ENCODE results near the gene USH1C.

Gene USH1C

DNA sequence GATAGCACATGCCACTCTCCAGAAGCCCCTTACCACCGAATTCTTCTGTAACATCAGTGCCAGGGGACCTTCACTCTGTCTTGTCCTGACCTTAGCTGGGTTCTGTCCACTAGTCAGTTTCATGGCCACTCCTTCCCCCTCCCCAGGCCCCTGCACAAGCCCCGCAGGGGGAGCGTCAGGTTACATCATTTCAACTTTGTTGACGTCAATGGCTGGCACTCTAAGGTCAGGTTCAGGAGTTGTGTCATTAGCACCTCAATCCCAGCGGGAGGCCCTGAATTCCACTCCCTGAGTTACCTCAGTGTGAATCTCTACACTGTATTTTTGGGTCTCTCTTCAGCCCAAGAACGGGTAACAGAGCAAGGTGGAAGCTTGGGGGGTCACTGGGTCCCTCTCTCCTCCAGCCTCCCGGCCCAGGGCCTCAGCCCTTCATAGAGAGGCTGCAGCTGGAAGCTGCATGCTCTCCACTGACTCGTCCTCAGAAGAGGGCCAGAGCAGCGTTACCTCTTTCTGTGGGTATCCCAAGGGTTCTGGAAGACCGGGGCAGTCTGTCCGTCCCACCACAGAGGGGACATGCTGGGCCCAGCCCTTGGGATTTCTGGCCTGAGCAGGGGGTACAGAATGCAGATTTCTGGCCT is 10.3 kb downstream of the USH1C start:
- peaks cover 25% of the 10 kb centered on the region for H3K27me3 ChIP-seq (ENCODE audit: low read depth, low read length)
- TF ChIP-seq EZH2phosphoT487 (IDR thresholded peaks at IDR 0.05; ENCODE audit: low read depth) = no peak
- TF ChIP-seq, protein P1, sequence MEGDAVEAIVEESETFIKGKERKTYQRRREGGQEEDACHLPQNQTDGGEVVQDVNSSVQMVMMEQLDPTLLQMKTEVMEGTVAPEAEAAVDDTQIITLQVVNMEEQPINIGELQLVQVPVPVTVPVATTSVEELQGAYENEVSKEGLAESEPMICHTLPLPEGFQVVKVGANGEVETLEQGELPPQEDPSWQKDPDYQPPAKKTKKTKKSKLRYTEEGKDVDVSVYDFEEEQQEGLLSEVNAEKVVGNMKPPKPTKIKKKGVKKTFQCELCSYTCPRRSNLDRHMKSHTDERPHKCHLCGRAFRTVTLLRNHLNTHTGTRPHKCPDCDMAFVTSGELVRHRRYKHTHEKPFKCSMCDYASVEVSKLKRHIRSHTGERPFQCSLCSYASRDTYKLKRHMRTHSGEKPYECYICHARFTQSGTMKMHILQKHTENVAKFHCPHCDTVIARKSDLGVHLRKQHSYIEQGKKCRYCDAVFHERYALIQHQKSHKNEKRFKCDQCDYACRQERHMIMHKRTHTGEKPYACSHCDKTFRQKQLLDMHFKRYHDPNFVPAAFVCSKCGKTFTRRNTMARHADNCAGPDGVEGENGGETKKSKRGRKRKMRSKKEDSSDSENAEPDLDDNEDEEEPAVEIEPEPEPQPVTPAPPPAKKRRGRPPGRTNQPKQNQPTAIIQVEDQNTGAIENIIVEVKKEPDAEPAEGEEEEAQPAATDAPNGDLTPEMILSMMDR (IDR thresholded peaks at IDR 0.05; ENCODE audit: low read depth, low read length) = no peak
- no peaks in the 10 kb centered on the region for H3K36me3 ChIP-seq (replicated peaks; ENCODE audit: low read depth, low read length)

DNA sequence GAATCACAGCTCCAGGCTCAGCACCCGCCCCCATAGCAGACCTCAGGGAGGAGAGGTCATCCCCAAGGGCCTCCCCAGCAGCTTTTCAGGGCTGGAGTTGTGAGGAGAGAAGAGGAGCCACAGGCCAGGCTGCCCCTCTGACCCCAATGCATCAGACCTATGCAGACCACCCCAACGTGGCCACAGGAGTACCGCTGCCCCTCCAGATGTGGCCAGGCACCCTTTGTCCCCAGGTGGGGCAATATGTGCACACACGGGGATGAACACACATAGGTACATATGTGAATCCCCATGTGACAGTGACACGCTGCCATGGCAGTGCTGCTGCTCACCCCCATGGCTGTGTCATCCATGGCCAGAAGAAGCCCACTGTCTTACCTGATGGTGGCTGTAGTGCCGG is 10.9 kb downstream of the USH1C start:
- Histone ChIP-seq H3K4me2 (ENCODE audit: low read length) (no peak overlapping the region), H3K36me3 (replicated peaks; ENCODE audit: low read depth, low read length) (no peaks in the 10 kb centered on the region), H3K9me3 (ENCODE audit: insufficient read depth, low read length) (no peaks in the 10 kb centered on the region), H3K27me3 (ENCODE audit: low read depth, low read length) (peaks cover 31% of the 10 kb centered on the region), H3K79me2 (ENCODE audit: low read length) (no peaks in the 10 kb centered on the region), H2AFZ (ENCODE audit: low read depth, low read length) (no peak overlapping the region), H3K4me1 (ENCODE audit: low read length) (no peaks in the 10 kb centered on the region), H3K4me3 (ENCODE audit: low read length) (no peak overlapping the region), H4K20me1 (ENCODE audit: insufficient read depth, low read length) (no peaks in the 10 kb centered on the region), H3K9ac (ENCODE audit: low read length) (no peak overlapping the region), H3K27ac (ENCODE audit: low read length) (no peak overlapping the region)
- TF ChIP-seq, protein P1 (IDR thresholded peaks at IDR 0.05; ENCODE audit: low read depth, low read length) = no peak
- no peak for TF ChIP-seq EZH2phosphoT487 (IDR thresholded peaks at IDR 0.05; ENCODE audit: low read depth)

More for the DNA sequence above, 10.3 kb downstream of the USH1C start:
- no peak overlapping the region for H3K4me2 ChIP-seq (ENCODE audit: low read length)
- H3K27ac ChIP-seq (ENCODE audit: low read length) = no peak overlapping the region
- H3K4me1 ChIP-seq (ENCODE audit: low read length) = no peaks in the 10 kb centered on the region
- H4K20me1 ChIP-seq (ENCODE audit: insufficient read depth, low read length) = no peaks in the 10 kb centered on the region
- H3K4me3 ChIP-seq (ENCODE audit: low read length) = no peak overlapping the region
- H3K9ac ChIP-seq (ENCODE audit: low read length) = no peak overlapping the region
- no peaks in the 10 kb centered on the region for H3K9me3 ChIP-seq (ENCODE audit: insufficient read depth, low read length)
- H3K79me2 ChIP-seq (ENCODE audit: low read length) = no peaks in the 10 kb centered on the region
- no peak overlapping the region for H2AFZ ChIP-seq (ENCODE audit: low read depth, low read length)

DNA sequence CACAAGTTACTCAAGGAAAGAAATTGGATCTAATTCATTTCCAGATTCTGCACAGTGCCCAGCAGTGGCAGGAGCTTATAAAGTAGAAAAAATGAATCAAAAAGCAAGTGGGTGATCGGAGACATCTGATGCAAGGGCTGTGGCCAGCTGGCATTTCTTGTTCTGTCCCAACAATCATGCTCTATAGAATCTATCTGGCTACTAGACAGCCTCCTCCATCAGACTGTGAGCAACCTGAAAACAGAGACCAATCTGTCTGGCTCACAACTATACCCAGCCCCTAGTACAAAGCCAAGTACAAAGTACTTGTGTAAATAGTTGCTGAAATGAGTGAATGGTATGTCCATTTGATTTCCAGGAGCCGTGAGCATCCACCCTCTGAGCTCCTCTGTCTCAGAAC is 11.4 kb downstream of the USH1C start:
- no peaks in the 10 kb centered on the region for H3K79me2 ChIP-seq (ENCODE audit: low read length)
- TF ChIP-seq EZH2phosphoT487 (IDR thresholded peaks at IDR 0.05; ENCODE audit: low read depth) = no peak
- TF ChIP-seq, protein P1 (IDR thresholded peaks at IDR 0.05; ENCODE audit: low read depth, low read length) = no peak
- H3K9ac ChIP-seq (ENCODE audit: low read length) = no peak overlapping the region
- no peaks in the 10 kb centered on the region for H4K20me1 ChIP-seq (ENCODE audit: insufficient read depth, low read length)
- no peaks in the 10 kb centered on the region for H3K4me1 ChIP-seq (ENCODE audit: low read length)
- H3K9me3 ChIP-seq (ENCODE audit: insufficient read depth, low read length) = no peaks in the 10 kb centered on the region
- H3K4me3 ChIP-seq (ENCODE audit: low read length) = no peak overlapping the region
- no peak overlapping the region for H3K27ac ChIP-seq (ENCODE audit: low read length)
- H3K4me2 ChIP-seq (ENCODE audit: low read length) = no peak overlapping the region
- H2AFZ ChIP-seq (ENCODE audit: low read depth, low read length) = no peak overlapping the region
- no peaks in the 10 kb centered on the region for H3K36me3 ChIP-seq (replicated peaks; ENCODE audit: low read depth, low read length)
- H3K27me3 ChIP-seq (ENCODE audit: low read depth, low read length) = peaks cover 31% of the 10 kb centered on the region

DNA sequence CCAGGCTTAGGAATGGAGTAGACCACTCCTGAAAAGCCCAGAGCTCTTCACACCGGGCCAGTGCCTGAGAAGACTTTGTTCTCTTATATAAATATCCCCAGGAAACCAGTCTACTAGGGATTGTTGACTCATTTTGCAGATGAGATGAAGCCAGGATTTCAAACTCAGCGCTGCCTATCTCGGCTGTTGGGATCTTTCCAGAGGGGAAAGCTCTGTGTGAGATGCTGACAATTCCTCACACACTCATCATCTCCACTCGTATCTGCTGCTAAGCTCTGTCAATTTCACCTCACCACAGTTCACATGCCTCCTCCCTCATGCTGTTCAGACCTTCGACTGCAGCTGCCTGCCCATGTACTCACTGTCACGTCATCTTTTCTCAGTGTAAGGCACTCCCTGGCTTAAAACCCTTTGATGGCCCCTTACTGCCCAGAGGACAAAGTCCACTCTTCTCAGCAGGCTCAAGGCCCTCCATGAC is 12.5 kb downstream of the USH1C start:
- Histone ChIP-seq H3K9me3 (ENCODE audit: insufficient read depth, low read length) (no peaks in the 10 kb centered on the region), H3K27ac (ENCODE audit: low read length) (no peak overlapping the region), H3K36me3 (replicated peaks; ENCODE audit: low read depth, low read length) (no peaks in the 10 kb centered on the region), H3K27me3 (ENCODE audit: low read depth, low read length) (peaks cover 27% of the 10 kb centered on the region), H3K4me2 (ENCODE audit: low read length) (no peak overlapping the region), H3K9ac (ENCODE audit: low read length) (no peak overlapping the region), H3K79me2 (ENCODE audit: low read length) (no peaks in the 10 kb centered on the region), H3K4me3 (ENCODE audit: low read length) (no peak overlapping the region), H4K20me1 (ENCODE audit: insufficient read depth, low read length) (no peaks in the 10 kb centered on the region), H2AFZ (ENCODE audit: low read depth, low read length) (no peak overlapping the region), H3K4me1 (ENCODE audit: low read length) (no peaks in the 10 kb centered on the region)
- TF ChIP-seq EZH2phosphoT487 (IDR thresholded peaks at IDR 0.05; ENCODE audit: low read depth) = no peak

Data from OCI-LY3 (cell line).